HepG2 (cell line): ENCODE data around the gene RTEL1. TPM values are rescaled to one million over a fixed set of nuclear protein-coding genes. Genes with fewer than 3 reads are reported as not detected.

Experiments
- ATAC-seq: fragments of 200-7000 bp; cut with Tn5 transposase; 3 replicates; pipeline ENCODE4 v1.9.1; 2020; ENCODE audit warnings: mild to moderate bottlenecking, moderate library complexity
- BruUV-seq: library from RNA; stranded (reverse); fragments of 400-500 nt; replicated peaks from 2 replicates; lab custom pipeline; 2021; lab: Mats Ljungman, UMichigan
- CTCF ChIA-PET: fragments of 300-600 bp; formaldehyde crosslinking; extraction: SDS; loops from one replicate; lab custom pipeline; 2021; ENCODE audit warnings: low total read pairs, inconsistent platforms, low intra/inter-chr PET ratio; lab: Yijun Ruan, JAX
- POLR2A ChIA-PET: fragments of 350-600 bp; sonication (Branson Sonifier 250); formaldehyde crosslinking; loops from one replicate; lab custom pipeline; 2020; ENCODE audit warnings: antibody characterized with exemption, inconsistent platforms; lab: Yijun Ruan, JAX
- DNase-seq: peaks from one replicate; pipeline ENCODE4 v3.0.0-alpha.2; 2015; ENCODE audit warnings: low spot score
- FAIRE-seq: peaks from 3 replicates; lab custom pipeline; 2011; peaks lifted over from hg19 to GRCh38; lab: Jason Lieb, UNC
- H2AFZ ChIP-seq: one replicate; pipeline ENCODE4 v1.6.1; 2011; ENCODE audit warnings: low read length, inconsistent platforms
- H3K27ac ChIP-seq: fragments of 300-600 bp; 3 replicates; pipeline ENCODE4 v1.8.0; 2011; ENCODE audit warnings: mixed run types, mild to moderate bottlenecking, mixed read lengths, low read length, inconsistent platforms; ENCODE audit not compliant: insufficient read depth; ENCODE audit errors: extremely low read length
- H3K27me3 ChIP-seq, 2 experiments: fragments of 200-600 bp in 1 of 2; 2 replicates in 1 of 2; 3 replicates in 1 of 2; pipeline versions ENCODE4 v1.6.0 to v1.8.0; 2011; ENCODE audit warnings: low read length in 2 of 2, mild to moderate bottlenecking in 2 of 2, moderate library complexity in 2 of 2, inconsistent platforms in 1 of 2; ENCODE audit not compliant: insufficient read depth in 2 of 2, control insufficient read depth in 1 of 2
- H3K36me3 ChIP-seq, 2 experiments: fragments of 200-600 bp in 1 of 2; replicated peaks in 1 of 2; 2 replicates in 1 of 2; 3 replicates in 1 of 2; pipeline versions ENCODE4 v1.5.1 to v1.8.0; 2011; ENCODE audit warnings: low read length in 2 of 2, inconsistent platforms in 1 of 2; ENCODE audit not compliant: insufficient read depth in 2 of 2, control insufficient read depth in 1 of 2
- H3K4me1 ChIP-seq: 2 replicates; pipeline ENCODE4 v1.5.1; 2012; ENCODE audit warnings: low read length, inconsistent platforms; ENCODE audit not compliant: insufficient read depth
- H3K4me2 ChIP-seq: 2 replicates; pipeline ENCODE4 v1.6.0; 2011; ENCODE audit warnings: low read depth, low read length, inconsistent platforms
- H3K4me3 ChIP-seq, 3 experiments: fragments of 200-600 bp in 1 of 3; sonication (generic), shearing (Covaris generic) in 1 of 3; replicated peaks in 1 of 3; 2 replicates each; pipeline ENCODE4 v1.5.1; 2011 to 2016; ENCODE audit warnings: low read length in 3 of 3, inconsistent platforms in 2 of 3, low read depth in 2 of 3, mild to moderate bottlenecking in 2 of 3, control low read depth in 1 of 3, mixed read lengths in 1 of 3; ENCODE audit not compliant: insufficient read depth in 1 of 3
- H3K79me2 ChIP-seq: one replicate; pipeline ENCODE4 v1.6.1; 2011; ENCODE audit warnings: low read length, inconsistent platforms; ENCODE audit not compliant: insufficient read depth
- H3K9ac ChIP-seq: 2 replicates; pipeline ENCODE4 v1.6.0; 2011; ENCODE audit warnings: mild to moderate bottlenecking, low read depth, low read length, inconsistent platforms; ENCODE audit not compliant: insufficient read depth
- H3K9me3 ChIP-seq: 2 replicates; pipeline ENCODE4 v1.5.1; 2012; ENCODE audit warnings: mild to moderate bottlenecking, low read length
- H4K20me1 ChIP-seq: 2 replicates; pipeline ENCODE4 v1.6.0; 2011; ENCODE audit warnings: inconsistent platforms, mild to moderate bottlenecking, low read length, moderate library complexity; ENCODE audit not compliant: insufficient read depth
- AGO2 ChIP-seq: fragments of 200-400 bp; formaldehyde crosslinking; optimal IDR thresholded peaks from 2 replicates; pipeline ENCODE3; 2017; ENCODE audit warnings: mild to moderate bottlenecking, low read depth, low read length, moderate library complexity
- CEBPB ChIP-seq: IDR thresholded peaks from 2 replicates; pipeline ENCODE4 v1.6.1; 2011; ENCODE audit warnings: low read depth, low read length, improper control_type of control experiment, borderline replicate concordance
- CHD2 ChIP-seq: IDR thresholded peaks from 2 replicates; pipeline ENCODE4 v1.6.1; 2011; ENCODE audit warnings: low read depth, low read length, improper control_type of control experiment
- CHD4 ChIP-seq: fragments of 200-600 bp; sonication (generic); IDR thresholded peaks from 2 replicates; pipeline ENCODE4 v1.7.0; 2017; ENCODE audit warnings: mild to moderate bottlenecking, low read length, borderline replicate concordance
- CREBL2 ChIP-seq: sonication (generic); formaldehyde crosslinking; IDR thresholded peaks from 2 replicates; pipeline ENCODE4 v1.8.1; 2023; ENCODE audit warnings: missing genetic modification reagents, mild to moderate bottlenecking, borderline replicate concordance
- GRHL1 ChIP-seq: sonication (generic); formaldehyde crosslinking; conservative IDR thresholded peaks from 2 replicates; pipeline ENCODE4 v1.8.0; 2022; ENCODE audit warnings: missing genetic modification reagents
- HMG20A ChIP-seq: IDR thresholded peaks from 2 replicates; pipeline ENCODE4 v1.6.1; 2016; ENCODE audit warnings: borderline replicate concordance
- MAFF ChIP-seq: IDR thresholded peaks from 2 replicates; pipeline ENCODE4 v1.6.1; 2011; ENCODE audit warnings: low read depth, low read length, improper control_type of control experiment
- MAFG ChIP-seq: sonication (generic); formaldehyde crosslinking; IDR thresholded peaks from 2 replicates; pipeline ENCODE4 v1.5.1; 2020; ENCODE audit warnings: mild to moderate bottlenecking, missing genetic modification reagents
- NFIC ChIP-seq: IDR thresholded peaks from 2 replicates; pipeline ENCODE4 v1.6.1; 2012; ENCODE audit warnings: mild to moderate bottlenecking, low read length, inconsistent platforms
- PATZ1 ChIP-seq: sonication (generic); formaldehyde crosslinking; IDR thresholded peaks from 2 replicates; pipeline ENCODE4 v1.4.0; 2020; ENCODE audit warnings: missing genetic modification reagents
- POLR2G ChIP-seq: fragments of 200-400 bp; formaldehyde crosslinking; IDR thresholded peaks from 2 replicates; pipeline ENCODE4 v1.6.1; 2018; ENCODE audit warnings: mild to moderate bottlenecking, low read depth, low read length, moderate library complexity
- RFX5 ChIP-seq: IDR thresholded peaks from 2 replicates; pipeline ENCODE4 v1.6.1; 2011; ENCODE audit warnings: low read depth, low read length, improper control_type of control experiment
- XBP1 ChIP-seq: sonication (generic); formaldehyde crosslinking; IDR thresholded peaks from 2 replicates; pipeline ENCODE4 v1.5.0; 2020; ENCODE audit warnings: missing genetic modification reagents
- ZC3H13 ChIP-seq: sonication (generic); formaldehyde crosslinking; IDR thresholded peaks from 2 replicates; pipeline ENCODE4 v1.8.1; 2023; ENCODE audit warnings: mild to moderate bottlenecking, missing genetic modification reagents, moderate library complexity
- ZGPAT ChIP-seq: IDR thresholded peaks from 2 replicates; pipeline ENCODE4 v1.6.1; 2016; ENCODE audit warnings: mild to moderate bottlenecking
- ZNF580 ChIP-seq: IDR thresholded peaks from 2 replicates; pipeline ENCODE4 v1.6.1; 2016; ENCODE audit warnings: low read depth, borderline replicate concordance
- ZNF709 ChIP-seq: sonication (generic); formaldehyde crosslinking; IDR thresholded peaks from 2 replicates; pipeline ENCODE4 v1.5.0; 2020; ENCODE audit warnings: mild to moderate bottlenecking, missing genetic modification reagents
- ZNF75D ChIP-seq: sonication (generic); formaldehyde crosslinking; IDR thresholded peaks from 2 replicates; pipeline ENCODE4 v1.8.1; 2023; ENCODE audit warnings: missing genetic modification reagents, mild to moderate bottlenecking, borderline replicate concordance
- ZNF790 ChIP-seq: sonication (generic); formaldehyde crosslinking; IDR thresholded peaks from 2 replicates; pipeline ENCODE4 v1.8.0; 2022; ENCODE audit warnings: missing genetic modification reagents, mild to moderate bottlenecking, borderline replicate concordance
- WGBS: methylation state at CpG from one replicate; pipeline ENCODE4 v1.1.6; 2017; ENCODE audit warnings: low lambda C conversion rate; 5-methylcytosine and 5-hydroxymethylcytosine counted together
- in situ Hi-C: cut with HindIII; loops from 2 replicates; pipeline ENCODE4 v1.10.0; 2017; ENCODE audit warnings: low pct_unique_long_range_greater_than_20kb; ENCODE audit not compliant: extremely low pct_ligation_motif_present
- intact Hi-C: fragments of 100-400 bp; cut with micrococcal nuclease; formaldehyde crosslinking; loops from one replicate; pipeline ENCODE4 v1.10.0; 2022; ENCODE audit not compliant: unreplicated experiment
- polyA plus RNA-seq, 8 experiments: library from polyadenylated mRNA; depleted of rRNA in 3 of 8; stranded (reverse) in 7 of 8; unstranded in 1 of 8; fragments of >200 nt; fragmentation: Illumina TruSeq in 4 of 8; extraction: Trizol in 4 of 8; gene quantifications; 2 replicates each; pipeline versions ENCODE4 v1.2.1 to v1.2.3, GENCODE V29; 2011 to 2016; ENCODE audit warnings: low read depth in 4 of 8, missing spikeins in 1 of 8, mixed read lengths in 1 of 8; ENCODE audit not compliant: insufficient read depth in 1 of 8
- total RNA-seq, 5 experiments: library from RNA; depleted of rRNA; stranded (reverse); fragments of >200 nt; fragmentation: Illumina TruSeq; extraction: Trizol; gene quantifications; 2 replicates each; pipeline ENCODE4 v1.2.3, GENCODE V29; 2016; ENCODE audit warnings: low read depth in 1 of 5

The RTEL1 gene
- total and polyA plus RNA-seq, 2 of the 13 experiments (the other 11 are each of a cell fraction or from before 2014, with no cell fraction given), result 21.8 to 36.4 TPM

- Histone ChIP-seq H4K20me1 (no peaks in the 10 kb centered on the region), H3K36me3 (peaks cover 0 to 4% of the 10 kb centered on the region in 2 experiments; a peak in 1 of 5 replicates), H3K9me3 (no peaks in the 10 kb centered on the region), H3K27me3 (no peaks in the 10 kb centered on the region), H3K79me2 (no peaks in the 10 kb centered on the region), H3K4me3 (no peak overlapping the region), H3K27ac (no peak overlapping the region), H3K4me2 (no peak overlapping the region), H3K9ac (no peak overlapping the region), H3K4me1 (peaks cover 10% of the 10 kb centered on the region), H2AFZ (no peak overlapping the region)
- no TSS peak for BruUV-seq
- CTCF ChIA-PET, result no interaction called here
- intact Hi-C loops (no loop called here), in situ Hi-C loops (no loop called here)
- no peak for ATAC-seq
- DNase-seq, result no peak
- no peak for FAIRE-seq
- POLR2A ChIA-PET, result no interaction called here
- 89% methylated on average over 17 of the region's 21 CpGs for WGBS
- TF ChIP-seq PATZ1 (CRISPR knock-in tag) (no peak), MAFG (no peak), ZNF709 (CRISPR knock-in tag) (no peak), ZNF790 (CRISPR knock-in tag) (no peak), HMG20A (CRISPR knock-in tag) (no peak), POLR2G (peak; percentile 33; the same call in 1 of the 2 replicates), MAFF (no peak), ZC3H13 (CRISPR knock-in tag) (0 out of 2 replicates have a peak, but pooled peaks have one; percentile 43), XBP1 (CRISPR knock-in tag) (no peak), CREBL2 (no peak), ZNF580 (CRISPR knock-in tag) (no peak), ZNF75D (CRISPR knock-in tag) (no peak), ZGPAT (CRISPR knock-in tag) (no peak), AGO2 (peak; percentile 72), RFX5 (no peak), CHD4 (no peak), GRHL1 (CRISPR knock-in tag) (no peak), CEBPB (no peak), CHD2 (no peak), NFIC (no peak)
Observed at GRCh38 chr20:63685269-63686026, 27.3 kb downstream of the RTEL1 start.
